ENCODE results near the gene SPECC1L.
"Not testable (repeated sequence)": the region's sequence is repeated elsewhere in the genome, so short reads cannot be mapped to it uniquely, and the experiment has no call there.

The SPECC1L gene

GRCh38 chr22:24245584-24246561 lies 24.8 kb upstream of the SPECC1L start:
- not testable (repeated sequence) for DNase-seq (ENCODE audit: low spot score)

GRCh38 chr22:24247011-24247507 lies 23.6 kb upstream of the SPECC1L start:
- no peak for DNase-seq (ENCODE audit: low spot score)

DNA sequence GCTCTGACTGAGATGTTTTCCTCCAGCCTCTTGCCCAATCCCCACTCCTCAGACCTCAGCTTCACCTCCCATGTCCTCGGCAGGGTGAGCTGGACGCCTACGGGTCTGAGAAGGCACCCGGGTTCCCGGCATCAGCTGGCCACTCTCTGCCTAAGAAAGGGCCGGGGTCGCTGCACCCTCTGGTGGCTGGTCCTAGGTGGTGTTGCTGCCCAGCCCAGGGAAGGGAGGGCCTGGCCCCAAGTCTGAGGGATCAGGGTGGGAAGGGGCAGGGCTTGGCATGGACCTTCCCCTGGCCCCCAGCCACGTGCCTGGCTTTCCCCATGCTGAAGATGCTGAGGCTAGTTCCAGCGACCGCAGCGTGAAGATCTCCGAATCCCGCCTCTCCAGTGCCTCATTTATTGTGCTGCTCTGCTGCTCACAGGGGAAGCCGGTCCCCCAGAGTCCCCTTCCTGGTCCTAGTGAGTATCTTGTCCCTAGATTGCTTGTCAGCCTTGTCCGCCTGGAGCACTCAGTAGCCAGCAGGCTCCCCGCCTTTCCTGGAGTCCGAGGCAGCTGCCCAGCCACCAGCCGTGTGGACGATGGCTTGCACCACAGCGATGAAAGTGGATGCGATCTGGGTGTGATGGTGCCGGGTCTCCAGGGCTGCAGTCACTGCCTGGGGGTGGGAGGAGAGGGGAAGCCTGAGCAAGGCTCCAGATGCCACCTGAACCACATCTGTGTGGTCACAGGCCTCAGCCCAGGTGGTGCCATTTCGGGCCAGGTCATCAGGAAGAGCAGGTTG lies 22.9 kb upstream of the SPECC1L start:
- DNase-seq (ENCODE audit: low spot score): peak; percentile 26

DNA sequence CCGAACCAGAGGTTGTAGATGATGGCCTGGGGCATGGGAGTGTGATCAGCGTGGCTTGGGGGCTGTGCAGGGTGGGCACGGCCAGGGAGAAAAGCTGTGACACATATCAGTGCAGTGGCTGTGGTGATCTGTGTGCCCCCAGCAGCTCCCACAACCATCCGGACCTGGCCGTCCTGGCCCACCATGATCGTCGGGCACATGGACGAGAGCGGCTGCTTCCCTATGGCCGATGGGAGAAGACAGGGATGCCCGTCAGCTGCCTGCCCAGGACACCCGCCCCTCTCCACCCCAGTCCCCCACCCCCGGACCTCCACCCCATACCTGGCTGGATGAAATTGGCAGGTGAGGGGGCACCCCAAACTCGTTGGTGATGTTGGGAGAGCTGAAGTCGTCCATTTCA lies 22.0 kb upstream of the SPECC1L start:
- not testable (repeated sequence) for DNase-seq (ENCODE audit: low spot score)

GRCh38 chr22:24249413-24249812 lies 21.2 kb upstream of the SPECC1L start:
- DNase-seq (ENCODE audit: low spot score): not testable (repeated sequence)

GRCh38 chr22:24251286-24251685 lies 19.3 kb upstream of the SPECC1L start:
- DNase-seq (ENCODE audit: low spot score): not testable (repeated sequence)

GRCh38 chr22:24253126-24253525 lies 17.5 kb upstream of the SPECC1L start:
- DNase-seq (ENCODE audit: low spot score): not testable (repeated sequence)

DNA sequence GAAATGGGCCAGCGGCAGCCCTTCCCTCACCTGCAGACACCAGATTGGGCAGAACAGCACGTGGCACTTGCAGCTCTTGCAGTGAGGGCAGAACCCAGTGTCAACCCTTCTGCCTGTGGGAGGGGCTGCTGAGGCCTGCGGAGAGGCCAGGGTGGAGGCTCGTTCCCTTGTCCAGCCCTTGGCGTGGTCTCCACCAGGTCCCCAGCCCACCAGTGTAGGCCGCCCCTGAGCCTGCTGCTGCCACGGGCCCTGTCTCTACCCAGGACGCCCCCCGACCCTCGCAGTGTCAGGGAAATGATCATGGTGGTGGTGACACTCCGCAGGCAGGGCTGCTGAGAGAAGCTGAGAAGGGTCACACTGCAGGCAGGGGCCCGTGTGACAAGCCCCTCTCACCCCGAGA lies 14.5 kb upstream of the SPECC1L start:
- not testable (repeated sequence) for DNase-seq (ENCODE audit: low spot score)

DNA sequence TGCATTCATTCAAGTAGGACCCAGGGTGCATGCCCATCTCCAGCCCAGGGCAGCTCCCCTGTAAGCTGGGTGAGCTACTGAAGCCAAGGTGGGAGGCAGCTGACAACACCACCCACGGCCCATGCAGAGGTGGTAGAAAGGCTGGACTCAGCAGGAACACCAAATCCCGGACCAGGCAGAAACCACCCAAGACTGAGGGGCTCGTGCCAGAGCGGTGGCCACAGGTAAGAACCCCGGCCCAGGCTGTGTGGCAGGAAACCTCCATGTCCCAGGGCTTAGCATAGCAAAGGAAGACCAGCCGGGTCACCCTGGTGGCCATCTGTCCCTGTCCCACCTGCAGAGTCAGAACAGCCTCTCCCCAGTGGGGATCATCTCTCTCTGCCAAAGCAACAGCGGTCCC lies 13.9 kb upstream of the SPECC1L start:
- not testable (repeated sequence) for DNase-seq (ENCODE audit: low spot score)

GRCh38 chr22:24259459-24259858 lies 11.2 kb upstream of the SPECC1L start:
- peak; percentile 49 for DNase-seq (ENCODE audit: low spot score)

DNA sequence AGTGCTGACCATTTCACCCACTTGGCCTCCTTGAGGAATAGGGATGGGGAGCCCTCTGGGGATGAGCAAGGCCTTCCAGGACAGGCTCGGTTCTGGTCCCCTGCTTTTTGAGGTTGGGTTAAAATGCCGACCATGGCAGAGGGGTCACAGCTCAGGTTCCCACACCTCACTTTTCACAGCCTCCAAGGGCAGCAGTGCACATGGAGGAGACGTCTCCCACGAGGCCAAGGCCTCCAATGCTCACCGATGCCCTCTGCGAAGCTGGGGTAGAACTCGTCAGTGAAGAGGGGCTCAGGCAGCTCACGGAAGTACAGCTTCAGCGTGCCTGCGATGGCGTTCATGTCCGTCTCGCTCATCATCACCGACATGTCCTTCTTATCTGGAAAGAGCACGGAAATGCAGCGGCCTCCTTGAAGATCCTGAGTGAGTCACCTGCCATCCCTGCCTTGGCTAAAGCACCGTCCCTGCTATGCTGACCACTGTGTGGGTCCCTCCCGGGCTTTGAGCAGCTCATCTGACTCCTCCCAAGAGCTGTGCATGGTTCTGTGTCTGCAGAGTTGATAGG lies 8.4 kb upstream of the SPECC1L start:
- DNase-seq (ENCODE audit: low spot score): not testable (repeated sequence)

- not testable (repeated sequence) for DNase-seq (ENCODE audit: low spot score)
Measured at GRCh38 chr22:24263479-24263878, 7.2 kb upstream of the SPECC1L start.

- not testable (repeated sequence) for DNase-seq (ENCODE audit: low spot score)
Measured at GRCh38 chr22:24264329-24264896, 6.2 kb upstream of the SPECC1L start.

DNA sequence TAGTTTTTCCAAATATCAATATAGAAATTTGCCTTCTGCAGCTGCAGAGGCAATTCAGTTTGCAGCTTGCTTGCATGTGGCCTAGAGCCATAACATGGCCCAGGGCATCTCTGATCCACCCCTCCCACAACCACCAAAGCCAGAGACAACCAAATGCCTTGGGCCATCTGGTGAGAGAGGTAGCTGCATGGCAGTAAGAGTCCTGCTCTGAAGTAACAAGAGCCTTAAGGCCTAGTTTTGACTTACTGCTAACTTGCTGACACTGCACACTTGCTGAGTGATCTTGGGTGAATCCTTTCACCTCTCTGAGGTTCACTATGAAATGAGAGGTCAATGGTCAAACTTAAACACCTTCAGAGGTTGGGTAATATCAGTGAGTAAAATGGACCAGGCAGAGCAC lies 4.9 kb upstream of the SPECC1L start:
- DNase-seq (ENCODE audit: low spot score): no peak

DNA sequence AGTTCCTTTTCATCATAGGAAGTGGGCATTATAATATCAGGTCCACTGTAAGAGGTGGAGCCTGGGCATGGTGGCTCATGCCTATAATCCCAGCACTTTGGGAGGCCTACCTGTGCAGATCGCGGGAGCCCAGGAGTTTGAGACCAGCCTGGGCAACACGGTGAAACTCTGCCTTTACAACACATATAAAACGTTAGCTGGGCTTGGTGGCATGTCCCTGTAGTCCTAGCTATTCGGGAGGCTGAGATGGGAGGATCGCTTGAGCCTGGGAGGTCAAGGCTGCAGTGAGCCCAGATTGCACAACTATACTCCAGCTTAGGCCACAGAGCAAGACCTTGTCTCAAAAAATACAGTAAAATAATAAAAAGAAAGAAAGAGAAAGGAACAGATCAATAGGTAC lies 4.1 kb upstream of the SPECC1L start:
- not testable (repeated sequence) for DNase-seq (ENCODE audit: low spot score)

DNA sequence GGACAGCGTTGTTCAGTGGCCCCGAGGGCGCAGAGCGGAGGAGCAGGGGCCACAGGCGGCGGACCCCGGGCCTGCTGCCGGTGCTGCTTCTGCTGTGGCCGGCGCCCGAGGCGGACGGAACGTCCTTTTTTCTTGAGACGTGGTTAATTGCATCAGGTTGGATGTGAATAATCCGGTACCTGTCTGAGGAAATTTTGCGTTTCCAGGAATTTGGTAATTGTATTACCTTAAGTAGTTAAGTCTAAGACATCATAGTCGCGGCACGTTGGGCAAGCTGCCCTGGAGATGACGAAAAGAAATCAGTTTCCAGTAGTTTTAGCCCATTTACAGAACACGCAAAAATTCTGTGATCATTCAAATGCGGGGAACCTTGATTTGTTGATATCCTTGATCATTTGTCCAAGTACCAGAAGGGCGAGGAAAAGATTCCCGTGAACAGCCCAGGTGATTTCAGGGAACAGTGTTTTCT lies 789 bp downstream of the SPECC1L start:
- DNase-seq (ENCODE audit: low spot score): no peak

DNA sequence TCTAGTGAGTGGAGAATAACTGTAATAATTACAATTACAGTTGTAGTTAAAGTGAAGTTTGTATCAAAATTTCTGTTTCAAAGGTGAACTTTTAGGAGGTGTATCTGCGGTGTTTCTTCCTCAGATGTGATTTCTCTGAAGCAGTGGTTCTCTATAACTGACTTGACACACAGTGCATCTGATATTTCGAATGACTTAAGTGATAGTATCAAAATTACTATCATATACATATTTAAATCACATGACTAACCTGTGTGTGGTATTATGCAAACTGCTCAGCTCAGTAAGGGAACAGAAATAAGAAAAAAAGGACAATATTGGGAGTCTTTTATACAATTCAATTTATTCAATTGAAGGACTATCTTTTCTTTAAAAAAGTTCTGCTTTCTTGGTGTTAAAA lies 2.4 kb downstream of the SPECC1L start:
- DNase-seq (ENCODE audit: low spot score): not testable (repeated sequence)

GRCh38 chr22:24273906-24274305 lies 3.3 kb downstream of the SPECC1L start:
- DNase-seq (ENCODE audit: low spot score): not testable (repeated sequence)

DNA sequence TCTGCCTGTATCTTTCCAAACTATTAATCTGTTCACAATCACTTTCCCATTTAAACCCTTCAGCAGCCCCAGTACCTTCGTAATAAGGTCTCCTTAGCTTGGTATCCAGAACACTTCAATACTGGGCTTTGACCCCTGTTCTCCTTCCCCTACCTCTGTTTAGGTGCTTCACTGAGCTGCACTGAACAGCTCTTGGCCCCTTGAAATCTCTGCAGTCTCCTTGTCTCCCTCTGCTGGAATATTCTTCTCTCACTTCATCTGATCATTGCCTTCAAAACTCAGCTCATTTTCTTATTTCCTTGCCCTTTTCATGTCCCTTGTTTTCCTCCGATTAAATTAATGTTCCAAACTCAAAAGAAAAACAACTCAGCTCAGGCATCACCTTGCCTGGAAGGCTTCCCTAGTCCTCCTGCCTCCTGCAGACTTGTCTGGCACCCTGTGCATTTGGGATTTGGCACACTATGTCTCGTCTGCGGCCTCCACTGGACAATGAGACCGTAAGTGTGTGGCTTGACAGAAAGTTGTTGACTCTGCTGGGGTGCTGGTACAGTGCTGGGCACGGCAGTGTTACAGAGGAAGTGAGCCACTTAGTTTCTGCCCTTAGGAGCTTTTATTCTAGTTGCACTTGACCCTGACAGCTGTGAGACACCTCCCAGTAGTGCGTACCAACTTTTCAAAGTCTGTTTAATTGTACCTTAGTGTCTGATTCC lies 4.2 kb downstream of the SPECC1L start:
- DNase-seq (ENCODE audit: low spot score): not testable (repeated sequence)

GRCh38 chr22:24280363-24280762 lies 9.7 kb downstream of the SPECC1L start:
- not testable (repeated sequence) for DNase-seq (ENCODE audit: low spot score)

DNA sequence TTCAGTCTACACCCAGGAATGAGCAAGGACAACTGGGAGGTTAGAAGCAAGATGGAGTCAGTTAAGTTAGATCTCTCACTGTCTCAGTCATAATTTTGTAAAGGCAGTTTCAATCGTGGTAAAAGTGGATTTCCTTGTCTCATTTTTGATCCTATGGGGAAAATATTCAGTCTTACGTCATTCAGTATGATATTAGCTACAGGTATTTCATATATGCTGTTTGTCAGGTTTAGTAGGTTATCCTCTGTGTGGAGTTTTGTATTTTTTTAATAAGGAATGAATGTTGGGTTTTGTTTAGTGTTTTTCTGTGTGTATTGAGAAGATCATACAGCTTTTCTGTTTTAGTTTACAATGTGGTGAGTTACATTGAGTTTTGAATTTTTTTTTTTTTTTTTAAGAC lies 11.8 kb downstream of the SPECC1L start:
- no peak for DNase-seq (ENCODE audit: low spot score)
